SU-DHL-6 (cell line): ENCODE results near the gene MPZL1.

Experiments
- H2AFZ ChIP-seq: fragments of 200-600 bp; sonication (generic); 2 replicates; pipeline ENCODE4 v1.6.1; 2014; ENCODE audit warnings: low read depth, mild to moderate bottlenecking, moderate library complexity, mixed read lengths, antibody characterized with exemption, low read length; ENCODE audit not compliant: severe bottlenecking
- H3F3A ChIP-seq: fragments of 200-600 bp; shearing (Covaris generic); 2 replicates; pipeline ENCODE4 v1.6.0; 2016; ENCODE audit warnings: antibody characterized with exemption, mild to moderate bottlenecking; ENCODE audit not compliant: insufficient read depth
- H3K27ac ChIP-seq: fragments of 200-600 bp; sonication (generic); 2 replicates; pipeline ENCODE4 v1.5.1; 2016; ENCODE audit warnings: low read depth, mild to moderate bottlenecking, low read length, moderate library complexity, mixed read lengths
- H3K27me3 ChIP-seq: fragments of 200-600 bp; sonication (generic), shearing (Covaris generic); 2 replicates; pipeline ENCODE4 v1.6.0; 2014; ENCODE audit warnings: mild to moderate bottlenecking, low read length
- H3K36me3 ChIP-seq: fragments of 200-600 bp; sonication (generic); 2 replicates; pipeline ENCODE4 v1.6.1; 2014; ENCODE audit warnings: mild to moderate bottlenecking, low read length, mixed read lengths
- H3K4me2 ChIP-seq: fragments of 300-600, 200-600 bp; shearing (Covaris generic), sonication (generic); 2 replicates; pipeline ENCODE4 v1.6.0; 2014; ENCODE audit warnings: low read length, low read depth, mild to moderate bottlenecking; ENCODE audit not compliant: poor library complexity, severe bottlenecking
- H3K4me3 ChIP-seq: fragments of 200-600 bp; sonication (generic); 2 replicates; pipeline ENCODE4 v1.5.1; 2014; ENCODE audit warnings: antibody characterized with exemption, low read length, mild to moderate bottlenecking, mixed read lengths; ENCODE audit not compliant: insufficient read depth, poor library complexity, severe bottlenecking
- H3K79me2 ChIP-seq: fragments of 200-600 bp; sonication (generic); 2 replicates; pipeline ENCODE4 v1.6.1; 2014; ENCODE audit warnings: mild to moderate bottlenecking, low read length, moderate library complexity; ENCODE audit not compliant: insufficient read depth
- H3K9ac ChIP-seq: fragments of 200-600 bp; sonication (generic); 2 replicates; pipeline ENCODE4 v1.7.0; 2014; ENCODE audit warnings: mild to moderate bottlenecking, low read length
- H3K9me2 ChIP-seq: fragments of 200-600 bp; sonication (generic); replicated peaks from 2 replicates; pipeline ENCODE4 v1.6.1; 2014; ENCODE audit warnings: low read length; ENCODE audit not compliant: insufficient read depth
- H3K9me3 ChIP-seq: fragments of 200-600 bp; sonication (generic); 2 replicates; pipeline ENCODE4 v1.6.1; 2014; ENCODE audit warnings: low read length, mixed read lengths; ENCODE audit not compliant: insufficient read depth
- H4K20me1 ChIP-seq: fragments of 200-600 bp; sonication (generic); 2 replicates; pipeline ENCODE4 v1.6.1; 2014; ENCODE audit warnings: low read depth, mild to moderate bottlenecking, antibody characterized with exemption, low read length, moderate library complexity, mixed read lengths
- EZH2phosphoT487 ChIP-seq: fragments of 200-600 bp; sonication (generic), shearing (Covaris generic); conservative IDR thresholded peaks from 2 replicates; pipeline ENCODE4 v1.6.1; 2018; ENCODE audit warnings: mild to moderate bottlenecking, antibody characterized with exemption, low read length, moderate library complexity, mixed read lengths
- TF ChIP-seq, protein P1 (sequence below): fragments of 200-600 bp; sonication (generic); IDR thresholded peaks from one replicate; pipeline ENCODE4 v1.5.1; 2017; ENCODE audit warnings: antibody characterized with exemption, mild to moderate bottlenecking, low read length, moderate library complexity; ENCODE audit not compliant: insufficient read depth, poor library complexity, severe bottlenecking

The MPZL1 gene

GRCh38 chr1:167786502-167786901 is 64.7 kb downstream of the MPZL1 start:
- H3K9ac ChIP-seq: no peak overlapping the region
- no peak for TF ChIP-seq EZH2phosphoT487
- TF ChIP-seq, protein P1, sequence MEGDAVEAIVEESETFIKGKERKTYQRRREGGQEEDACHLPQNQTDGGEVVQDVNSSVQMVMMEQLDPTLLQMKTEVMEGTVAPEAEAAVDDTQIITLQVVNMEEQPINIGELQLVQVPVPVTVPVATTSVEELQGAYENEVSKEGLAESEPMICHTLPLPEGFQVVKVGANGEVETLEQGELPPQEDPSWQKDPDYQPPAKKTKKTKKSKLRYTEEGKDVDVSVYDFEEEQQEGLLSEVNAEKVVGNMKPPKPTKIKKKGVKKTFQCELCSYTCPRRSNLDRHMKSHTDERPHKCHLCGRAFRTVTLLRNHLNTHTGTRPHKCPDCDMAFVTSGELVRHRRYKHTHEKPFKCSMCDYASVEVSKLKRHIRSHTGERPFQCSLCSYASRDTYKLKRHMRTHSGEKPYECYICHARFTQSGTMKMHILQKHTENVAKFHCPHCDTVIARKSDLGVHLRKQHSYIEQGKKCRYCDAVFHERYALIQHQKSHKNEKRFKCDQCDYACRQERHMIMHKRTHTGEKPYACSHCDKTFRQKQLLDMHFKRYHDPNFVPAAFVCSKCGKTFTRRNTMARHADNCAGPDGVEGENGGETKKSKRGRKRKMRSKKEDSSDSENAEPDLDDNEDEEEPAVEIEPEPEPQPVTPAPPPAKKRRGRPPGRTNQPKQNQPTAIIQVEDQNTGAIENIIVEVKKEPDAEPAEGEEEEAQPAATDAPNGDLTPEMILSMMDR: no peak
- no peaks in the 10 kb centered on the region for H3K9me3 ChIP-seq
- no peaks in the 10 kb centered on the region for H4K20me1 ChIP-seq
- no peaks in the 10 kb centered on the region for H3F3A ChIP-seq
- no peak overlapping the region for H3K4me2 ChIP-seq
- H3K9me2 ChIP-seq: no peaks in the 10 kb centered on the region
- no peak overlapping the region for H3K27ac ChIP-seq
- no peaks in the 10 kb centered on the region for H3K36me3 ChIP-seq
- H3K27me3 ChIP-seq: no peaks in the 10 kb centered on the region
- H3K4me3 ChIP-seq: no peak overlapping the region
- no peak overlapping the region for H2AFZ ChIP-seq
- no peaks in the 10 kb centered on the region for H3K79me2 ChIP-seq

DNA sequence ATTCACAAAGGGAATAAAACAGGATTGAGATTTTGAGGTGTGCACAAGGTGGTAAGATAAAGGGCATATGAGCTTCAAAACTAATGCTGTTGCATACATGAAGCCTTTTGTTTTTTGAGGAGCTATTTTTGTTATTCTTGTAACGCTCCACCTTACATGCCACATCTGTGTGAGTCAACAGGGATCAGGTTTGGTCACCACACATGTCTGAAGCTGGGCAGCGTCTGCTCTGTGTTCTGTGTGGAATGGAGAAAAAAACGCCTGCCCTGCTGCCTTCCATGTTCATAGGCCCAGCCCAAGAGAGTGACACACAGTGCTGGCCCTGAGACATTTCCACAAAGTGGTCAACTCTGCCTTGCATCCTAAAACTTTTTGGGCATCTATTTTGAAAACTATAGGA is 67.7 kb downstream of the MPZL1 start:
- TF ChIP-seq, protein P1: no peak
- no peak for TF ChIP-seq EZH2phosphoT487
- Histone ChIP-seq H2AFZ (no peak overlapping the region), H3K27me3 (no peaks in the 10 kb centered on the region), H4K20me1 (no peaks in the 10 kb centered on the region), H3K4me2 (no peak overlapping the region), H3K4me3 (no peak overlapping the region), H3K27ac (no peak overlapping the region), H3K79me2 (no peaks in the 10 kb centered on the region), H3K9ac (no peak overlapping the region), H3K9me3 (no peaks in the 10 kb centered on the region), H3K9me2 (no peaks in the 10 kb centered on the region), H3K36me3 (no peaks in the 10 kb centered on the region), H3F3A (no peaks in the 10 kb centered on the region)

DNA sequence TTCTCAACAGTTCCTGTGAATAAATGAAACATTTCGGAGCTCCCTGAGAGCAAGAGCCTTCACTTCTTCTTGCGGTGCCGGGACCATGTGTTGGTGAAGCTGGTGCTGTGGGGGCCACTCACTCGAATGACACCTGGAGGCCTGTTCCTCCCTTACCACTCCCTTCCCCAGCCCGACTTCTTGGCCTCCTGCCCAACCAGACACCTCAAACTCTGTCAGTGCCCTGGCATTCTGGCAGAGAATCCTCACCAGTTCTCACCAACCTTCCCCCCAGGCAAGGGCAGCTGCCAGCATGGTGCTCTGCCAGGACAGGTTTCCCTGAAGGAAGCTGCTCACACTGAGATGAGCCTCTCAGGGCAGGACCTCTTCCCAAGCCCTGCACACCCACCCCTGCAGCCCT is 68.3 kb downstream of the MPZL1 start:
- H3K9me2 ChIP-seq: no peaks in the 10 kb centered on the region
- H3F3A ChIP-seq: no peaks in the 10 kb centered on the region
- no peaks in the 10 kb centered on the region for H3K27me3 ChIP-seq
- TF ChIP-seq EZH2phosphoT487: no peak
- TF ChIP-seq, protein P1: no peak
- no peak overlapping the region for H3K4me3 ChIP-seq
- H4K20me1 ChIP-seq: no peaks in the 10 kb centered on the region
- H2AFZ ChIP-seq: no peak overlapping the region
- H3K27ac ChIP-seq: no peak overlapping the region
- H3K9ac ChIP-seq: no peak overlapping the region
- H3K36me3 ChIP-seq: no peaks in the 10 kb centered on the region
- H3K4me2 ChIP-seq: no peak overlapping the region
- H3K9me3 ChIP-seq: no peaks in the 10 kb centered on the region
- H3K79me2 ChIP-seq: no peaks in the 10 kb centered on the region
